A549 (cell line): Measurements from ENCODE around the gene ABCC1. TPM values are rescaled to one million over a fixed set of nuclear protein-coding genes. Genes with fewer than 3 reads are reported as not detected.

Source experiments
- ATAC-seq, 2 experiments: fragments of 200-7000 bp in 1 of 2; fragments of >200 bp in 1 of 2; cut with Nextera tagmentation in 1 of 2; cut with Tn5 transposase in 1 of 2; 3 replicates each; pipeline versions ENCODE4 v1.8.0 to v1.9.1; 2018 to 2020; ENCODE audit warnings: mild to moderate bottlenecking in 1 of 2, moderate library complexity in 1 of 2
- CTCF ChIA-PET: fragments of 300-600 bp; sonication (Branson Sonifier 250); formaldehyde crosslinking; extraction: SDS; loops from one replicate; lab custom pipeline; 2021; ENCODE audit warnings: antibody characterized with exemption, inconsistent platforms; lab: Yijun Ruan, JAX
- POLR2A ChIA-PET: fragments of 350-600 bp; formaldehyde crosslinking; extraction: SDS; loops from one replicate; lab custom pipeline; 2021; ENCODE audit warnings: antibody characterized with exemption, inconsistent platforms; lab: Yijun Ruan, JAX
- DNase-seq, 2 experiments: peaks; one replicate each; pipeline versions ENCODE4 v3.0.0 to v3.0.0-alpha.2; 2011 to 2016; ENCODE audit warnings: low read depth in 1 of 2, low spot score in 1 of 2
- FAIRE-seq: peaks from 2 replicates; lab custom pipeline; 2011; peaks lifted over from hg19 to GRCh38; lab: Jason Lieb, UNC
- H3K27ac ChIP-seq, 2 experiments: fragments of >200 bp; sonication (Bioruptor Twin); formaldehyde crosslinking; 3 replicates each; pipeline ENCODE4 v1.5.1; 2016 to 2017
- H3K4me1 ChIP-seq: fragments of >200 bp; sonication (Bioruptor Twin); formaldehyde crosslinking; 3 replicates; pipeline ENCODE4 v1.6.1; 2016
- H3K4me2 ChIP-seq: fragments of >200 bp; sonication (Bioruptor Twin); formaldehyde crosslinking; 3 replicates; pipeline ENCODE4 v1.6.1; 2016
- H3K4me3 ChIP-seq: fragments of >200 bp; sonication (Bioruptor Twin); formaldehyde crosslinking; 3 replicates; pipeline ENCODE4 v1.5.1; 2016
- H3K9me3 ChIP-seq: fragments of >200 bp; sonication (Bioruptor Twin); formaldehyde crosslinking; 3 replicates; pipeline ENCODE4 v1.6.1; 2016
- BHLHE40 ChIP-seq: IDR thresholded peaks from 2 replicates; pipeline ENCODE4 v1.6.1; 2012; ENCODE audit warnings: low read depth, low read length, inconsistent platforms
- CHD2 ChIP-seq: fragments of 150-350 bp; IDR thresholded peaks from 2 replicates; pipeline ENCODE4 v1.6.1; 2014; ENCODE audit warnings: low read length; ENCODE audit not compliant: partially characterized antibody
- EHMT2 ChIP-seq: fragments of 200-600 bp; sonication (generic); IDR thresholded peaks from 2 replicates; pipeline ENCODE4 v1.6.1; 2016; ENCODE audit warnings: antibody characterized with exemption, low read depth, mild to moderate bottlenecking, moderate library complexity
- ELK1 ChIP-seq: fragments of 150-350 bp; IDR thresholded peaks from 2 replicates; pipeline ENCODE4 v1.6.1; 2014; ENCODE audit warnings: low read depth, mild to moderate bottlenecking, low read length
- EP300 ChIP-seq, 2 experiments: fragments of >200 bp; sonication (Bioruptor Twin); formaldehyde crosslinking; IDR thresholded peaks; 2 replicates in 1 of 2; 3 replicates in 1 of 2; pipeline ENCODE4 v1.6.1; 2016 to 2017
- FOSL2 ChIP-seq, 2 experiments: fragments of 450-650 bp in 1 of 2; fragments of >200 bp in 1 of 2; sonication (Bioruptor Twin) in 1 of 2; formaldehyde crosslinking; IDR thresholded peaks; 2 replicates each; pipeline versions ENCODE4 v1.5.0 to v1.6.1; 2016 to 2020; ENCODE audit warnings: mild to moderate bottlenecking in 1 of 2, moderate library complexity in 1 of 2
- GATA3 ChIP-seq: IDR thresholded peaks from 2 replicates; pipeline ENCODE4 v1.6.1; 2012; ENCODE audit warnings: borderline replicate concordance
- HDAC2 ChIP-seq: fragments of 200-600 bp; sonication (generic); IDR thresholded peaks from 2 replicates; pipeline ENCODE4 v1.6.1; 2016
- HES2 ChIP-seq: fragments of >200 bp; sonication (Bioruptor Twin); formaldehyde crosslinking; IDR thresholded peaks from 2 replicates; pipeline ENCODE4 v1.6.1; 2016
- HEYL ChIP-seq: fragments of 250-450 bp; sonication (Bioruptor Pico); IDR thresholded peaks from 2 replicates; pipeline ENCODE4 v1.8.0; 2021; ENCODE audit warnings: mild to moderate bottlenecking, moderate library complexity
- HMGXB4 ChIP-seq: fragments of 250-450 bp; sonication (Bioruptor Pico); IDR thresholded peaks from 2 replicates; pipeline ENCODE4 v1.5.0; 2021; ENCODE audit warnings: mild to moderate bottlenecking, moderate library complexity, borderline replicate concordance
- HOXA7 ChIP-seq: fragments of 250-450 bp; sonication (Bioruptor Pico); IDR thresholded peaks from 2 replicates; pipeline ENCODE4 v1.5.0; 2020; ENCODE audit warnings: mild to moderate bottlenecking, moderate library complexity
- HOXB13 ChIP-seq: fragments of 250-450 bp; sonication (Bioruptor Pico); IDR thresholded peaks from 2 replicates; pipeline ENCODE4 v1.5.0; 2020; ENCODE audit warnings: low read depth, mild to moderate bottlenecking, moderate library complexity
- JUN ChIP-seq, 2 experiments: fragments of >200 bp; sonication (Bioruptor Twin); formaldehyde crosslinking; IDR thresholded peaks; 2 replicates in 1 of 2; 3 replicates in 1 of 2; pipeline ENCODE4 v1.6.1; 2016 to 2017
- JUNB ChIP-seq: fragments of >200 bp; sonication (Bioruptor Twin); formaldehyde crosslinking; IDR thresholded peaks from 2 replicates; pipeline ENCODE4 v1.6.1; 2016
- KDM1A ChIP-seq: fragments of 200-600 bp; sonication (generic); IDR thresholded peaks from 2 replicates; pipeline ENCODE4 v1.6.1; 2016; ENCODE audit warnings: low read depth, mild to moderate bottlenecking
- KDM5A ChIP-seq: fragments of 200-600 bp; sonication (generic); IDR thresholded peaks from 2 replicates; pipeline ENCODE4 v1.6.1; 2016; ENCODE audit warnings: antibody characterized with exemption, mild to moderate bottlenecking
- MAFK ChIP-seq: fragments of 450-650 bp; IDR thresholded peaks from 2 replicates; pipeline ENCODE4 v1.6.1; 2014; ENCODE audit not compliant: partially characterized antibody
- NR3C1 ChIP-seq: fragments of >200 bp; sonication (Bioruptor Twin); formaldehyde crosslinking; IDR thresholded peaks from 3 replicates; pipeline ENCODE4 v1.6.1; 2017
- RAD21 ChIP-seq, 2 experiments: fragments of >200 bp in 1 of 2; sonication (Bioruptor Twin) in 1 of 2; formaldehyde crosslinking in 1 of 2; IDR thresholded peaks in 1 of 2; conservative IDR thresholded peaks in 1 of 2; 2 replicates in 1 of 2; 3 replicates in 1 of 2; pipeline ENCODE4 v1.6.1; 2012 to 2018; ENCODE audit warnings: inconsistent platforms in 1 of 2
- RARB ChIP-seq: fragments of 250-450 bp; sonication (Bioruptor Pico); IDR thresholded peaks from 2 replicates; pipeline ENCODE4 v1.8.0; 2021; ENCODE audit warnings: mild to moderate bottlenecking, moderate library complexity
- RCOR1 ChIP-seq: fragments of 150-350 bp; IDR thresholded peaks from 2 replicates; pipeline ENCODE4 v1.6.1; 2014; ENCODE audit warnings: antibody characterized with exemption, low read length, low read depth
- RNF2 ChIP-seq: fragments of 200-600 bp; sonication (generic); IDR thresholded peaks from 2 replicates; pipeline ENCODE4 v1.6.1; 2016; ENCODE audit warnings: low read depth, mild to moderate bottlenecking, antibody characterized with exemption, moderate library complexity, borderline replicate concordance
- SMC3 ChIP-seq: fragments of >200 bp; sonication (Bioruptor Twin); formaldehyde crosslinking; IDR thresholded peaks from 3 replicates; pipeline ENCODE4 v1.6.1; 2018; ENCODE audit warnings: inconsistent platforms
- SREBF2 ChIP-seq: fragments of 450-650 bp; IDR thresholded peaks from 2 replicates; pipeline ENCODE4 v1.6.1; 2014; ENCODE audit warnings: mild to moderate bottlenecking, moderate library complexity
- TP53 ChIP-seq: fragments of 250-450 bp; sonication (Bioruptor Pico); IDR thresholded peaks from 2 replicates; pipeline ENCODE4 v1.5.0; 2021; ENCODE audit warnings: mild to moderate bottlenecking, moderate library complexity
- WGBS: methylation state at CpG from one replicate; pipeline ENCODE4 v1.1.6; 2017; ENCODE audit errors: missing lambda C conversion rate; 5-methylcytosine and 5-hydroxymethylcytosine counted together
- polyA plus RNA-seq, 4 experiments: library from polyadenylated mRNA; depleted of rRNA in 3 of 4; stranded (reverse); fragments of >200 nt; fragmentation: RNase III in 1 of 4; extraction: RNeasy Plus Mini Kit Qiagen cat#74134 plus additional on column Dnase treatment in 1 of 4; gene quantifications; 2 replicates in 3 of 4; 3 replicates in 1 of 4; pipeline ENCODE4 v1.2.3, GENCODE V29; 2011 to 2017

Gene ABCC1
- polyA plus RNA-seq, 2 of the 4 experiments (the other 2 are of a cell fraction): 56.5 to 93.8 TPM

- no peak overlapping the region for H3K4me3 ChIP-seq
- no peaks in the 10 kb centered on the region for H3K9me3 ChIP-seq
- TF ChIP-seq RARB (no peak), RCOR1 (no peak), HES2 (no peak), ELK1 (no peak), KDM5A (no peak), RNF2 (no peak), TP53 (no peak), SMC3 (no peak), EP300 (IDR thresholded peaks at IDR 0.05) (no peak), CHD2 (no peak), HEYL (no peak), JUN (IDR thresholded peaks at IDR 0.05) (no peak), NR3C1 (no peak), JUNB (no peak), MAFK (no peak), SREBF2 (no peak), GATA3 (no peak)
- H3K27ac ChIP-seq: no peak overlapping the region
- peak; percentile 31 to 36; a peak in 2 of 6 replicates for ATAC-seq
- DNase-seq: no peak
- no peak overlapping the region for H3K4me2 ChIP-seq
- WGBS: 78% methylated on average over 2 of the region's 2 CpGs
- peaks cover 6% of the 10 kb centered on the region for H3K4me1 ChIP-seq
- ChIA-PET POLR2A (no interaction called here), CTCF (interaction anchor here (0.9 to 1.0 kb wide), 3 partner anchors 12 to 218 kb away, joined by 3 to 4 read pairs (median 3); no protein-coding TSS in a partner anchor)
- no peak for FAIRE-seq
Measured at GRCh38 chr16:16063683-16064082, 114.3 kb downstream of the ABCC1 start.

- POLR2A ChIA-PET: no interaction called here
- DNase-seq (no peak), FAIRE-seq (no peak), ATAC-seq (no peak)
- Histone ChIP-seq H3K4me3 (no peak overlapping the region), H3K27ac (no peak overlapping the region), H3K4me1 (peaks cover 13% of the 10 kb centered on the region), H3K4me2 (no peak overlapping the region), H3K9me3 (no peaks in the 10 kb centered on the region)
- TF ChIP-seq MAFK: peak; percentile 78
- no peak for TF ChIP-seq GATA3
- CTCF ChIA-PET: interaction anchor here (1.1 kb wide), 1 partner anchor 15 kb away, joined by 4 read pairs; no protein-coding TSS in a partner anchor
- WGBS: 95% methylated on average over 4 of the region's 4 CpGs
Measured at GRCh38 chr16:16064874-16065384, 115.5 kb downstream of the ABCC1 start.

GRCh38 chr16:16067127-16067526 is 117.7 kb downstream of the ABCC1 start:
- no peak overlapping the region for H3K4me3 ChIP-seq

More at GRCh38 chr16:16067127-16067526, 117.7 kb downstream of the ABCC1 start:
- Histone ChIP-seq H3K27ac (no peak overlapping the region), H3K9me3 (no peaks in the 10 kb centered on the region), H3K4me1 (peaks cover 22% of the 10 kb centered on the region), H3K4me2 (no peak overlapping the region)
- CTCF ChIA-PET: interaction anchor here (0.9 to 1.3 kb wide), 3 partner anchors 10 to 60 kb away, joined by 3 to 5 read pairs (median 3); no protein-coding TSS in a partner anchor
- DNase-seq (no peak), FAIRE-seq (no peak), ATAC-seq (no peak)
- 95% methylated on average over 13 of the region's 13 CpGs for WGBS
- TF ChIP-seq RAD21 (conservative IDR thresholded peaks at IDR 0.05 in 1 of 2, IDR thresholded peaks at IDR 0.05 in 1 of 2): no peak
- TF ChIP-seq EHMT2: no peak
- no peak for TF ChIP-seq RNF2
- no peak for TF ChIP-seq HMGXB4
- TF ChIP-seq HOXA7 (CRISPR knock-in tag): no peak
- no peak for TF ChIP-seq BHLHE40
- no peak for TF ChIP-seq KDM1A
- no peak for TF ChIP-seq HDAC2
- TF ChIP-seq HOXB13 (CRISPR knock-in tag): no peak
- TF ChIP-seq FOSL2 (IDR thresholded peaks at IDR 0.05): no peak
- TF ChIP-seq FOSL2 (CRISPR knock-in tag; IDR thresholded peaks at IDR 0.05): no peak
- POLR2A ChIA-PET: no interaction called here
